Glomerular visceral epithelial cell (primary cell): ENCODE data around the gene CD151.

Source experiments
- DNase-seq: peaks from one replicate; pipeline ENCODE4 v3.0.0-alpha.2; 2016; ENCODE audit errors: extremely low spot score

Gene CD151

DNA sequence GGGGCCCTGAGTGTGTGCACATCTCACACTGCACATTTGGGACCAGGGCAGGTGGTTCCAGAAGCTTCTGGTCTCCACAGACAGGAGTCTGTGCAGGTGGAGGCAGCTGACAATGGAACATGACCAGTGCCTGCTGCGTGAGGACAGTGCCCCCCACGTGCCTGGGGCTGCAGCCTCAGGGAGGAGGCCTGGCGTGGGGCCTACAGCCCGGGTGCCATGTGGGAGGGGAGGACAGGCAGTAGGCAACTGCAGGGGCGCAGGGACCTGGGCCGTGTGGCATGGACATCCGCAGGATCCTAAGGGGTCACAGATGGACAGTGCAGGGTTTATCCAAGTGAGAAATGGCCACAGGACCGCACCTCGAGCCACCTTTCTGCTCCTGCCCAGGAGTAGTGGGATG lies 38.7 kb downstream of the CD151 start:
- DNase-seq = no peak

DNA sequence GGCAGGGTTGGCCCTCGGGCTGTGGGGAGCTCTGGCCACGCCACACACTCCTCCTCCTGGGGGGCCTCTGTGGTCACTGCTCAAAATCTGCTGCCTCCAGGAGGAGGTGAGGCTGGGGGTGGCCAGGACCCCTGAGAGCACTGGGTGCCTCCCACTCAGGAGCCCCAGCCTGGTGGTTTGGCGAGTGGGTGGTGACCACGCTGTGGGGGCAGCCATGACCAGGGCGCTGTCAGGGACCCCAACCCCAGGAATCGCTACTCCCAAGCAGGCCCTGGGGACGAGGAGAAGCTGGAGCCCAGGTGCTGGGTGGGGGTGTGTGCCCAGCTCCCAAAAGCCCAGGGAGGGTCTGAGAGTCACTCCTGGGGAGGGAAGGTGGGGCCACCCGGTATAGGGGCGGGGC lies 40.0 kb downstream of the CD151 start:
- DNase-seq = no peak

DNA sequence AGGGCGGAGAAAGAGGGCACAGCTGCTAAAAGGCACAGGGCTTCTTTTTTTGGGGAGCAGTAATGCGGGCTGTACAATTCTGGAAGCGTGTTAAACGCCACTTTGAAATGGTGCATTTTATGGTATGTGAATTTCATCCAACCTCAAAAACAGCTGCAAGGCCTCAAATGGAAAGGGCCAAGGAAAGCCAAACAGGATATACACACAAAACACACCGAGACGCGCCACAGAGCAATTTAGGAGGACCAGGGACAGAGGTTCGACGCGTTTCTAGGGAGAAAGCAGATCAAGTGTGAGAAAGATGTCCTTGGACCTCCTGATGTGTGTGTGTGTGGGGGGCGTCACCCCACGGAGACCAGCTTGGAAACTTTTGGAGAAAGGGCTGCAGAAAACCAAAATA lies 41.0 kb downstream of the CD151 start:
- no peak for DNase-seq

DNA sequence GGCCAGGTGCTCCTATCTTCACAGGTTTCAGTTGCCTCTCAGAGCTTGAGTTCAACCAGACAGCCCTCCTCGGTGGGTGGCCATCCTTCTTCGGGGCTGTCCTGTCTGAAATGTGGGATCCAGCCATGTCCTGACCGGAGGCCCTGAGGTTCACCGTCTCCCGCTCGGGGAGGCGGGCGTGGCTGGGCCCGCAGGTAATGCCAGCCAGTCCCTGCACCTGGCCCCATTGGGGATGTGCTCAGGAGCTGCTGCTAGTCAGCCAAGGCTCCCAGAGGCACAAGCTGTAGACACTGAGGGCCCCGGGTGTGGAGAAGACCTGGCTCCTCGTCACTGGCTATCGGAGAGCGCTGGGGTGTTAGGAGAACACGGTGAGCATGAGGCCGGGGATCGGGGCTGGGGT lies 42.5 kb downstream of the CD151 start:
- no peak for DNase-seq

DNA sequence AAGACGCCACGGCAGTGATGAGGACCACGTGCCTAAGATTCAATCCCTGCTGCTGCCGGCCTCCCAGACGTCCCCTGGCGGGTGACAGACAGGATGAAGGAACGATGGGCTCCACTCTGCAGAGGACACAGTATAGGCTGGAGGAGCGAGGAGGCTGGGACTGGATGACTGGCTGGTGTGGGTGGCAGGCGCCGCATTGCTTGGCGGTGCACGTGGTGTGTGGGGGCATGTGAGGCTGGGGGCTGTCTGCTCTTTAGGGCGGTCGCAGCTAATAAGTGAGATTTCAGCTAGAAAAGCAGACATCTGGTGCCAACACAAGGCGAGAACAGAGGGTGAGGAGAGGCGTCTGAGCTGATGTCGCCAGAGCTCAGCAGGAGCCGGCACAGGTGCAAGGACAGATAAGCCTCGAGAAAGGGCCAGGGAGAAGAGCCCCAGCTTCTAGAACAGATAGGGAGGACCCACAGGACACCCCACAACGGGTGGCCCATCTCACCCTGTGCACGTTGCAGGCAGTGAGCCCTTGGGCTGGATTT lies 43.1 kb downstream of the CD151 start:
- no peak for DNase-seq

DNA sequence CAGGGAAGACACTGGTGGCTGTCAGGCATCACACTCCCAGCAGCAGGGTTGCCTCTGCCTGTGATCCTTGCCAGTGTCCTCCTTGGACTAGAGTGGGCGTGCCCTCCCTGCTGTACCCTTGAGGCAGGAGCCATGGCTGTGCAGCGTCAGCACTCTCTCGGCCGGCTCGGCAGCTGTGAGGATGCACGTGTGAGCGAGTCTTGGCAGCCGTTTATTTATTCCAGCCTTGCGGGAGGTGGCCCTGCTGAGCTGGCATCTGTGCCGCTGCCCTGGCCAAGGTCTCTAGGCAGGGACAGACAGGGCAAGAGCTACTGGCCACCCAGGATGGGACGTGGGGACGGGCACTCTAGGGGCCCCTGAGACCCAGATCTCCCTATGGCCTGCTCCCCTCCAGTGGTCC lies 43.8 kb downstream of the CD151 start:
- no peak for DNase-seq

DNA sequence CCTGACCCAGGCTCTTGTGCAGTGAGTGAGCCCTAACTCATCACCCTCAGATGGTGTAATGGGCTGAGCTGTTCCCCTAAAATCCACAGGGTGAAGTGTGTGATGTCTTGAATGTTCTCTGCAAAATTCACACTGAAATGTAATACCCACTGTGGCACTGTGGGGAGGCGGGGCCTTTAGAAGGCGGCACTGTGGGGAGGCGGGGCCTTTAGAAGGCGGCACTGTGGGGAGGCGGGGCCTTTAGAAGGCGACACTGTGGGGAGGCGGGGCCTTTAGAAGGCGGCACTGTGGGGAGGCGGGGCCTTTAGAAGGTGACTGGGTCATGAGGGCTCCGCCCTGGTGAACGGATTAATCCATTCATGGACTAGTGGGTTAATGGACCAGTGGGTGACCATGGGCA lies 44.8 kb downstream of the CD151 start:
- DNase-seq = no peak

DNA sequence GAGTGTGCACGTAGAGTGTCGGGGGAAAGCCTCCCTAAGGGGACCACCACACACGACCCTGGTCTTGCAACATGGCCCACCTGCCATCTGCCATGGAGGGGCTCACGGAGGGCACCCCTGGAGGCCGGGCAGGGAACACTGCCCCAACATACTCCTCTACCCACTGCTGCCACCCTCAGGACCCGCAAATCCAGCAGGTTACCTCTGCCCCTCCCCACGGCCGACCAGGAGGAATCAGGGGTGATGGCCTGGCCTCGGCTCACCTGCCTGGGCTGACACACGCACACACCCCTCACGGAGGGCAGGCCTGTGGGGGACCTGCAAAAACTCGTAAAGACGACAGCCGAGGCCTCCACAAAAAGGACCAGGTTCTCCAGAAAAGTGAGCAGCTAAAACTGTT lies 47.7 kb downstream of the CD151 start:
- DNase-seq = no peak

DNA sequence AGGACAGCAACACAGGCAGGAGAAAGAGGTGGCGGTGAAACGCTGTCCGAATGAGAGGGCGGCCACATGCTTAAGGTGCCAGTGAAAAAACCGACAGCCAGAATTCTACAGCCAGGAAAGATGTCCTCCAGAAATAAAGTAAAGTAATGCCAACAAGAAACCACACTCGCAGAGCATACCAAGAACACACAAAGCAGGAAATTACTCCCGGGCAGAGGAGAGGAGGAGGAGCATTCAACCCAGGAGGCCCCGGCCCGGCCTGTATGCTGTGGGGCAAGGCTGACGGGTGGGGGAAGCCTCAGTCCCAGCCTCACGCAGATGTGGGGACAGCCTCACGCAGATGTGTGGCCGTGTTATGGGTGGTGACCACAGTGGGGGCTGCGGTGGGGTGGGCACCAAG lies 49.8 kb downstream of the CD151 start:
- DNase-seq = no peak

DNA sequence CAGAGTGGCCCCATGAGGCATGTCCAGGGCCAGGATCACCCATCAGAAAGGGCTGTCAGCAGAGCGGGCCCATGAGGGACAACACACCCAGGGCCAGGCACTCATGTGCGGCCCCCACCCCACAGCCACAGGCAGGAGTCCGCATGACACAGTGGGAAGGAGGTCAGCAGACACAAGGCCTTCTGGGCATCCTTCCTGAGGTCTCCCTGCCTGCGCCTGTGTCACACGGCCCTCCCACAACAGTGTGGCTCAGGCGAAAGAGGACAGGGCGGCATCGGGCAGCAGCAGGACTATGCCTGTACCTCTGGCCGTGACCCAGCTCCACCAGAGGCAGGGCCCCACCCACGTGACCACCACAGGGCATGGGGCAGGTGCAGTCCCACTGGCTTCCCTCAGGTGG lies 50.8 kb downstream of the CD151 start:
- DNase-seq = no peak

DNA sequence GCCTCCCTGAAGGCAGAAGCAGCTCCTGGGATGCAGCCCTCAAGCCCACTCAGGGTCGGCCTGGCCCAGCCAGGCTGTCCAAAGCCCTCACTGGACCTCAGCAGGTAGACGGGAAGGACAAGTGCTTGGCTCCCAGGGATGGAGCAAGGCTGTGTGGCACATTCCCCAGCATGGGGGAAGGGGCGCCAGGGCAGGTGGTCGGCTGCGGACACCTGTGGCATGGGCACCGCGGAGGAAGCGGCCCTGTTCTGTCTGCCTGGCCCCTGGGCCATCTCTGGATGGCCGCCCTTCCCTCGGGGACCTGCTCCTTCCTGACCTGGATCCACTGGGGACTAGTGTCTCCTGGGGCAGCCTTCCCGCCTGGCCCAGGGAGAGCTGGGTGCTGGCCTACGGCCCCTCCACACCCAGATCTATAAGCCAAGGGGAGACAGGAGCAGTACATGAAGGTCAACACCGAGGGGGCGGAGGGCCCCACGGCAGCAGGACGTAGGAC lies 51.9 kb downstream of the CD151 start:
- no peak for DNase-seq

DNA sequence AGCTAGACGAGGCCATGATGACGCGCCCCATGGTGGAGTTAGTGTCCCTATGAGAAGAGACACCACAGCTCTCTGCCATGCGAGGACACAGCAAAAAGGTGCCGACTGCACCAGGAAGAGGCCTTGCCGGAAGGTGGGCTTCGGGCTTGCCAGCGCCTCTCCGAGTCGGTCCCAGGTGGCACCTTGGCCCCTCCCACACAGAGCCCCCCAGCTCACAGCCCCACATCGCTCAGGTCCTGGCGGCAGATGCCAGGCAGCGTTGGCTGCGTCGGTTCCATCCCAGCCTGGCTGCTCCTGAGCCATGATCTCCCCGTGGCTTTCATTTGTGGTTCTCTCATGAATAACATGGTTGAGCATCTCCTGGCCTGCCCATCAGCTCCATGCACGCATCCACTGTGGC lies 53.8 kb downstream of the CD151 start:
- no peak for DNase-seq

DNA sequence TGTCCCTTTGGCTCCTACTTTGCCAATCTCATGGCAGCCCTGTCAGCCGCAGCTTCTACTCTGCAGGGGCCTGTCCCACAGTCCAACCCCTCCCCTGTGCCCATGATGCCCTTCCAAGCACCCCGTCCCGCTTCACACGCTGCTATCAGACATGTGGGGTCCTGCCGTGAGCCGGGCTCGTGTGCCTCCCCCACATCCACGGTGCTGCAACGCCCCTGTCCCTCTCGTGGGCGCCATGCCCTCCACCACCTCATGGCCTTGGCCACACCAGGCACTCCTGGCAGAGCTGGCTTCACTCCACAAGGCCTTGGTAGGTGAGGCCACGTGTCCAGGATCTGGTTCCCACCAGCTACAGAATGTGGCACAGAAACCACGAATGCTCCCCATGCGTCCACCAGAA lies 54.8 kb downstream of the CD151 start:
- no peak for DNase-seq
